Measurements from ENCODE around the gene MT2A.
"Not testable (repeated sequence)": the region's sequence is repeated elsewhere in the genome, so short reads cannot be mapped to it uniquely, and the experiment has no call there.

Gene MT2A

DNA sequence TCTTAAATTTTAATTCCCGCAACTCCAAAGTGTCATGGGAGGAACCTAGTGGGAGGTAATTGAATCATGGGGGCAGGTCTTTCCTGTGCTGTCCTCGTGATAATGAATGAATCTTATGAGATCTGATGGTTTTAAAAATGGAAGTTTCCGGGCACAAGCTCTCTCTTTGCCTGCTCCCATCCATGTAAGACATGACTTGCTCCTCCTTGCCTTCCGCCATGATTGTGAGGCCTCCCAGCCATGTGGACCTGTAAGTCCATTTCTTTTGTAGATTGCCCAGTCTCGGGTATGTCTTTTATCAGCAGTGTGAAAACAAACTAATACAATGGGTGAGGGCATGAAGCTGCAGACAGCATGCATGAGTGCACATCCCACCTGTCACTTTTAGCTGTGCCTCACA lies 14.8 kb downstream of the MT2A start:
- DNase-seq = not testable (repeated sequence)

DNA sequence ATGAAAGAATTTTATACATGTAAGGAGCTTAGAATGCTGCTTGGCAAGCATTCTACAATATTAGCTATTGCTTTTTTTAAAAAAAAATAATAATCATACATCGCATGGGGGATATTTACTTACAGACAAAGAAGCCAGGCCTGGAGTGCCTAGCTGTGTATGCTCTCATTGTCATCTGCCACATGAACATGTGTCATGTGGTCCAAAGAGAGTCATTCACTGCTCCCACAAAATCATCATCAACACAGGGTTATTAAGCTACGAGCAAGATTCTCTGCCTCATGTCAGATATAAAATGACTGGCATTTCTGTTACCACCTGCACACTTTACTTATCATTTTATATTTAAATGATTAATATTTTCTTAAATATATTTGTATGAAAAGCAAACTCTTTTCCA lies 15.3 kb downstream of the MT2A start:
- no peak for DNase-seq

DNA sequence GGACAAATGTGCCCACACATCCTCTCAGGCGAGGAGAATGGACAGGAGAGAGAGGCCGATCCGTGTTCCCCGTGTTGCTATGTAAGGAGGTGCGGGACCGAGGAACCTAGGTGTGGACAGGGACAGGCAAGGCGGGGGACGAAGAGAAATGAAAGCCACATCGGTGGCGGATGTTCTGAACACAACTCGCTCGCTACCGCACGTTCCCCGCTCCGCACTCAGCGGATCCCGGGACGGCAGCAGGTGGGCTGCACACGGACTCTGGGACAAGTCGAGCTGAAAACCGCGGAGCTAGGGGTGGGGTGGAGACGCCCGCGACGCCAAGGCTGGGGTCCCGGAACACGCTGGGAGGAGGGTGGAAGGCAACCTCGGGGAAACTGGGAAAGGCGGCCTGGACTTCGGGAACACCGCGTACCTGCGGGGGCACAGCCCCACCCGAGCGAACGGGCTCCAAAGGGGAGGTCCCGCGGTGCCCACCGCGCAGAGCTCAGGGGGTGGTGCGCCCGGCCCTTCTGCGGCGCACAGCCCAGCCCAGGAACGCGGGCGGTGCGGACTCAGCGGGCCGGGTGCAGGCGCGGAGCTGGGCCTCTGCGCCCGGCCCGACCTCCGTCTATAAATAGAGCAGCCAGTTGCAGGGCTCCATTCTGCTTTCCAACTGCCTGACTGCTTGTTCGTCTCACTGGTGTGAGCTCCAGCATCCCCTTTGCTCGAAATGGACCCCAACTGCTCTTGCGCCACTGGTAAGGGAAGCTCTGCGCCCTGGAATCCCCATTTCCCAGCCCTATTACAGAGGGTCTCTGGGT lies 17.0 kb downstream of the MT2A start, which contains the start of gene MT1E:
TSS of gene MT1E (plus strand) at position 642 of the 803 bp plus-strand sequence. CDS start at position 713, 71 bp downstream.
- DNase-seq = no peak

DNA sequence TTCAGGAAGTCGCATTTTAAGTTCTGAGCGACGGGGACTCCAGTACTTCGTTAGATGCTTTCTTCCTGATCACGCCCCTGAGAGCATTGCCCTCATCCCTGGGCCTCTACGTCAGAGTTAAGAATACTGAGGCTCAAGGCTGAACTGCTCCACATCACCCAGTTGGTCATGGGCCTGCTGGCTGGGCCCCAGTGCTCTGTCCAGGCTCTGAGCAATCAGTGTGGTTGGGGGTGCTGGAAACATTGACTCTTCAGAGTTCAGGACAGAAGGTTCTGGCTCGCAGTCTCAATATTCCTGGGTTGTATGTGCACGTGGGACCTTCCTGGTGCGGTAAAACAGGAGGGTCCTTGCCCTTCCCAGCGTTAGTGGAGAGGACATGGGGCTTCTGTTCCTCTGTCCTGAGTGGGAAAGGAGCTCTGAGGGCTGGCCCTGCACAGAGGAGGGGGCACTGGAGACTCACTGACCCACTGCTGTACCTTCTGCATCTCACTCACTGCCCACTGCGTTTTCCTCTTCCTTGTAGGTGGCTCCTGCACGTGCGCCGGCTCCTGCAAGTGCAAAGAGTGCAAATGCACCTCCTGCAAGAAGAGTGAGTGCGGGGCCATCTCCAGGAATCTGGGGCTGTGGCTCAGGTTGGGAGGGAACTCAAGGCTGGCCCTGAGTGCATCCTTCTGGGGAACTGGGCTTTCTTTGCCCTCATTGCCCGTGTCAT lies 17.7 kb downstream of the MT2A start:
- DNase-seq = no peak

DNA sequence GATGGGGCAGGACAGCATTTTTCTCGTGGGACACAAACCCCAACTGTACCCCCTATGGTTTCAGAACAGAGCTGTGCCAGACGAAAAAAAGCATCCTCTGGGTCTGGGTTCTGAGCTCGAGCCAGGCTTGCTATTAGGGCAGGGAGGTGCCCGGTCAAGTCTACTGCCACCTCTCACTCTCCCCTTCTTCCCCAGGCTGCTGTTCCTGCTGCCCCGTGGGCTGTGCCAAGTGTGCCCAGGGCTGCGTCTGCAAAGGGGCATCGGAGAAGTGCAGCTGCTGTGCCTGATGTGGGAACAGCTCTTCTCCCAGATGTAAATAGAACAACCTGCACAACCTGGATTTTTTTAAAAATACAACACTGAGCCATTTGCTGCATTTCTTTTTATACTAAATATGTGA lies 18.3 kb downstream of the MT2A start:
- DNase-seq = no peak

DNA sequence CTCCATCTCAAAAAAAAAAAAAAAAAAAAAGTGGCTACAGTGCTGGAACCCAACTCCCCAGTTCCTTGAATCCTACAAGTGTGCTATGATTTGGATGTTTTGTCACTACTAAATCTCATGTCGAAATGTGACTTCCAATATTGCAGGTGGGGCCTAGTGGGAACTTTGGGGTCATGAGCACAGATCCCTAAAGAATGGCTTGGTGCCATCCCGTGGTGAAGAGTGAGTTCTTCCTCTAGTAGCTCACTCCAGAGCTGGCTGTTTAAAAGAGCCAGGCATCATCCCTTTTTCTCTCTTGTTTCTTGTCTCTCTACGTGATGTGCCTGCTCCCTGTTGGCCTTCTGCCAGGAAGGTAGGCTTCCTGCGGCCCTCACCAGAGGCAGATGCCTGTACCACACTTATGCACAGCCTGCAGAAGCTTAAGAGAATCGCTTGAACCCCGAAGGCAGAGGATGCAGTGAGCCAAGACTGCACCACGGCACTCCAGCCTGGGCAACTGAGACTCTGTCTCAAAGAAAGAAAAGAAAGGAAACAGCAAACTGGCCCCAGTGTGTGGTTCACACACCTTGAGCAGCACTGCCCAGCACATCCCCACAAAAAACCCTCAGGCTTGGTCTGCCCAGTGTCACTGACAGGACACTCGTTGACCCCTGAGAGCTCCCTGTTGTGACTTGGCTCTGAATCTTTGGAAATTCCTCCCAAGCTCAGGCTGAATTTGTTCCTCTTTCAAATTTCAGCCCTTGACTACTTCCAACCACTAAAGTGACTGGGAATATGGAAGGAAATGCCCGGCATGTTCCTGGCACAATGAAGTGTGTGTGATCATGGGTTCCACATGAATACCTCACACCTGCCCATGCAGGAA lies 20.3 kb downstream of the MT2A start:
- DNase-seq = no peak

DNA sequence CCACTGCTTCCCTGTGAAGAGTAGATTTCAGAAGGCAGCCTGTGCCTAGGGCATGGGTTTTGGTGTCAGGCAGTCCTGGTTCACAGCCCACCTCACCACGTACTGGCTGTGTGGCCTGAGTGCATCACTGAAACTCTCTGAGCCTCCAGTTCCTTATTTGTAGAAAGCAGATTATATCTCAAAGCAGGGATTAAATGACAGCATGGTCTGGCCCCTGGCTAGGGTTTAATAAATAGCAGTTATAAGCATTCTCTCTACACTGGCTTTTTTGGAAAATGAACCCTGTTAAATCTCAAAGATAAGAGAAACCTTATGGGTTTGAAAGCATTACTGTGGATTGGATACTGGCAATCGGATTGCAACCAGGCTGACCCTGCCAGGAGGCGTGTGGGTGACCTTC lies 21.1 kb downstream of the MT2A start:
- no peak for DNase-seq

DNA sequence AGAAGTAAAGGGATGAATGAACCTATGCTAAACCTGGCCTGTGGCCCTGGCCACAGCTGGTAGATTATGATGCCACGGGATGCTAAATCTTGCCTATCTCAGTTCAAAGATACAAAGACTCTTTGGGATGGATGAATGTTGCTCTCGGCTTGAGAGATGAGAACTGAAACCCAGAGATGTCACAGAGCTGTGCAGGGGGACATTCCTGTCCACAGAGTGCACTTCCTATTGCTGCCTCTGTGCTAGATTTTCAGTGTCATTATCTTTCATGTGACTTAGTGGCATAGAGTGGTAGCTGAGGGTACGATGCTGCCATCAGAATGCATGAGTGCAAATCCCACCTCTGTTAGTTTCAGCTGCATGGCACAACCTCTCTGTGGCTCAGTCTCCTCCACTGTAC lies 21.8 kb downstream of the MT2A start:
- DNase-seq = no peak

DNA sequence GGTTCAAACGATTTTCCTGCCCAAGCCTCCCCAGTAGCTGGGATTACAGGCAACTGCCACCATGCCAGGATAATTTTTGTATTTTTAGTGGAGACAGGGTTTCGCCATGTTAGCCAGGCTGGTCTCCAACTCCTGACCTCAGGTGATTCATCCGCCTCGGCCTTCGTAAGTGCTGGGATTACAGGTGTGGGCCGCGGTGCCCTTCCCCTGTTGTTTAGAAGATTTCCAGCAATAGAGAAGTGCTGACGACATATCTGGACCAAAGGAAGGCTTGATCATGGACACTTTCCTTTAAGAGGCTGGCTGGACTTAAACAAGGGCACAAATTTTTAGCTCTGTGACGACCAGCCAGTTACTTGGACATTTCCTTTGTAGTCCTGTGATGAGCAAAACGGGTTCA lies 22.8 kb downstream of the MT2A start:
- no peak for DNase-seq

DNA sequence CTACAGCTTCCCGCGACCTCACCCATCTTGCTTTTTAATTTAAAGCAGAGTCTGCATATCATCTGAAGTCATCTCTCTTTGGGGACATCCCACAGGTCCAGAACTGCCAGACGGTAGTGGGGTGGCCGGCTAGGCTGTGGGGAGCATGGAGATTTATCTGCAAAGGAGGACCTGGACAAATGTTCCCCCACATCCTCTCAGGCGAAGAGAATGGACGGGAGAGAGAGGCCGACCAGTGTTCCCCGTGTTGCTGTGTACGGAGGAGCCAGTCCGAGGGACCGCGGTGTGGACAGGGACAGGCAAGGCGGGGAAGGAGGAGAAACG lies 23.4 kb downstream of the MT2A start:
- DNase-seq = no peak

DNA sequence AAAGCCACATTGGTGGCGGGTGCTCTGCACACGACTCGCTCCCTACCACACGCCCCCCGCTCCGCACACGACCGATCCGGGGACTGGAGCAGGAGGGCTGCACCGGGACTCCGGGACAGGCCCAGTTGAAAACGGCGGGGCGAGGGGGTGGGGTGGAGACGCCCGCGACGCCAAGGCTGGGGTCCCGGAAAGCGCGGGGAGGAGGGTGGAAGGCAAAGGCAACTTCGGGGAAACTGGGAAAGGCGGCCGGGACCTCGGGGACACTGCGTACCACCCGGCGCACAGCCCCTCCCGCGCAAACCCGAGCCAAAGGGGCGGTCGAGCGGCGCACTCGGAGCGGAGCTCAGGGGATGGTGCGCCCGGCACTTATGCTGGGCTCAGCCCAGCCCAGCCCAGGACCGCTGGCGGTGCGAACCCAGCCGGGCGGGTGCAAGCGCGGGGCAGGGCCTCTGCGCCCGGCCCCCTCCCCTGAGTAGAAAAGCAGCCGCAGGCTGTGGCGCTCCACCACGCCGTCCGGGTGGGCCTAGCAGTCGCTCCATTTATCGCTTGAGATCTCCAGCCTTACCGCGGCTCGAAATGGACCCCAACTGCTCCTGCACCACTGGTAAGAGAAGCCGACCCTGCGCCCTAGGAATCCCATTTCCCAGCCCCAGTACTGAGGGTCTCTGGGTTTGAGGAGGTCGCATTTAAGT lies 23.9 kb downstream of the MT2A start, which contains the start of gene MT1M:
TSS of gene MT1M (plus strand) at position 504 of the 692 bp plus-strand sequence. CDS start at position 577, 73 bp downstream.
- no peak for DNase-seq

DNA sequence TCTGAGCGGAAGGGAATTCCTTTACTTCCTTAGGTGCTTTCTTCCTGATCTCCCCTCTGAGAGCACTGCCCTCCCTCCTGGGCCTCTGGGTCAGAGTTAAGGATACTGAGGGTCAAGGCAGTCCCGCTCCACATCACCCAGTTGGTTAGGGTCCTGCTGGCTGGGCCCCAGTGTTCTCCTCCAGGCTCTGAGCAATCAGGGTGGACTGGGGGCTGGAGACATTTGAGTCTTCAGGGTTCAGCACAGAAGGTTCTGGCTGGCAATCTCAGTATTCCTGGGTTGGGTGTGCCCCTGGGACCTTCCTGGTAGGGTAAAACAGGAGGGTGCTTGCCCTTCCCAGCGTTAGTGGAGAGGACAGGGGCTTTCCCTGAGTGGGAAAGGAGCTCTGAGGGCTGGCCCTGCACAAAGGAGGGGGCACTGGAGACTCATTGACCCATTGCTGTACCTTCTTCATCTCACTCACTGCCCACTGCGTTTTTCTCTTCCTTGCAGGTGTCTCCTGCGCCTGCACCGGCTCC lies 24.5 kb downstream of the MT2A start:
- no peak for DNase-seq

DNA sequence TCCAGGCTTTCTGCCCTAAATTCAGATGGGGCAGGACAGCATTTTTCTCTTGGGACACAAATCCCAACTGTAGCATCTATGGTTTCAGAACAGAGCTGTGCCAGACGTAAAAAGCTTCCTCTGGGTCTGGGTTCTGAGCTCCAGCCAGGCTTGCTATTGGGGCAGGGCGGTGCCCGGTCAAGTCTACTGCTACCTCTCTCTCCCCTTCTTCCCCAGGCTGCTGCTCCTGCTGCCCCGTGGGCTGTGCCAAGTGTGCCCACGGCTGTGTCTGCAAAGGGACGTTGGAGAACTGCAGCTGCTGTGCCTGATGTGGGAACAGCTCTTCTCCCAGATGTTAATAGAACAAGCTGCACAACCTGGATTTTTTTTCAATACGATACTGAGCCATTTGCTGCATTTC lies 25.2 kb downstream of the MT2A start:
- no peak for DNase-seq

DNA sequence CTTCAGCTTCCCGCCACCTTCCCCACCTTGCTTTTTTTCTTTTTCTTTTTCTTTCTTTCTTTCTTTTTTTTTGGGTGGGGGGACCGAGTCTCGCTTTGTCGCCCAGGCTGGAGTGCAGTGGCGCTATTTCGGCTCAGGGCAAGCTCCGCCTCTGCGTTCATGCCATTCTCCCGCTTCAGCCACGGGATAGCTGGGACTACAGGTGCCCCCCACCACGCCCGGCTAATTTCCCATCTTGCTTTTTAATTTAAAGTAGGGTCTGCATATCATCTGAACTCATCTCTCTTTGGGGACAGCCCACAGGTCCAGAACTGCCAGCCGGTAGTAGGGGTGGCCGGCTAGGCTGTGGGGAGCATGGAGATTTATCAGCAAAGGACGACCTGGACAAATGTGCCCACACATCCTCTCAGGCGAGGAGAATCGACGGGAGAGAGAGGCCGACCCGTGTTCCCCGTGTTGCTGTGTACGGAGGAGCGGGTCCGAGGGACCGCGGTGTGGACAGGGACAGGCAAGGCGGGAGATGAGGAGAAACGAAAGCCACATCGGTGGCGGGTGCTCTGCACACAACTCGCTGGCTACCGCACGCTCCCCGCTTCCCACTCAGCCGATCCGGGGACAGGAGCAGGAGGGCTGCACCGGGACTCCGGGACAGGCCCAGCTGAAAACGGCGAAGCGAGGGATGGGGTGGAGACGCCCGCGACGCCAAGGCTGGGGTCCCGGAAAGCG lies 26.5 kb downstream of the MT2A start:
- DNase-seq = no peak

DNA sequence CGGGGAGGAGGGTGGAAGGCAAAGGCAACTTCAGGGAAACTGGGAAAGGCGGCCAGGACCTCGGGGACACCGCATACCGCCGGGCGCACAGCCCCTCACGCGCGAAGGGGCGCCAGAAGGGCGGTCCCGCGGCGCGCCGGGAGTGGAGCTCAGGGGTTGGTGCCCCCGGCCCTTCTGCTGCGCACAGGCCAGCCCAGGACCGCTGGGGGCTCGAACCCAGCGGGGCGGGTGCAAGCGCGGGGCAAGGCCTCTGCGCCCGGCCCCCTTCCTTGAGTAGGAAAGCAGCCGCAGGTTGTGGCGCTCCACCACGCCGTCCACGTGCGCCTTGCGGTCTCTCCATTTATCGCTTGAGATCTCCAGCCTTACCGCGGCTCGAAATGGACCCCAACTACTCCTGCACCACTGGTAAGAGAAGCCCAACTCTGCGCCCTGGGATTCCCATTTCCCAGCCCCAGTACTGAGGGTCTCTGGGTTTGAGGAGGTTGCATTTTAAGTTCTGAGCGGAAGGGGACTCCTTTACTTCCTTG lies 27.1 kb downstream of the MT2A start:
- DNase-seq = no peak

DNA sequence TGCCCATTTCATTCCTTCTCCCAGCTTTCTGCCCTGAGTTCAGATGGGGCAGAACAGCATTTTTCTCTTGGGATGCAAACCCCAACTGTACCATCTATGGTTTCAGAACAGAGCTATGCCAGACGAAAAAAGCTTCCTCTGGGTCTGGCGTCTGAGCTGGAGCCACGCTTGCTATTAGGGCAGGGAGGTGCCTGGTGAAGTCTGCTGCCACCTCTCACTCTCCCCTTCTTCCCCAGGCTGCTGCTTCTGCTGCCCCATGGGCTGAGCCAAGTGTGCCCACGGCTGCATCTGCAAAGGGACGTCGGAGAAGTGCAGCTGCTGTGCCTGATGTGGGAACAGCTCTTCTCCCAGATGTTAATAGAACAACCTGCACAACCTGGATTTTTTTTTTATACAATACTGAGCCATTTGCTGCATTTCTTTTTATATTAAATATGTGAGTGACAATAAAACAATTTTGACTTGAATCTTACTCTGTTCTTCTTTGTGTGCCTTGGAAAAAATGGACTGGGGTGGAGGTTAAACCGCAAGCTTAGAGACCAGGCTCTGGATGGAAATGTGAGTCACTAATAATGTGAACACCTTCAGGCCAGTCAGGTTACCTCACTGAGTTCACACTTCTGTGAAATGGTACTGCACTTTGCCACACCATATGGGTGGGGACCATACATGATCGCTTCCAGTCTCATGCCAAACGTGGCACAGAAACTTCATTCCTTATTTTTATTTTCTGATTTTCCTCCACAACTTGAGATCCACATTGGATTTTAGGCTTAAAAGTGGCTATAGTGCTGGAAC lies 28.4 kb downstream of the MT2A start:
- DNase-seq = no peak

DNA sequence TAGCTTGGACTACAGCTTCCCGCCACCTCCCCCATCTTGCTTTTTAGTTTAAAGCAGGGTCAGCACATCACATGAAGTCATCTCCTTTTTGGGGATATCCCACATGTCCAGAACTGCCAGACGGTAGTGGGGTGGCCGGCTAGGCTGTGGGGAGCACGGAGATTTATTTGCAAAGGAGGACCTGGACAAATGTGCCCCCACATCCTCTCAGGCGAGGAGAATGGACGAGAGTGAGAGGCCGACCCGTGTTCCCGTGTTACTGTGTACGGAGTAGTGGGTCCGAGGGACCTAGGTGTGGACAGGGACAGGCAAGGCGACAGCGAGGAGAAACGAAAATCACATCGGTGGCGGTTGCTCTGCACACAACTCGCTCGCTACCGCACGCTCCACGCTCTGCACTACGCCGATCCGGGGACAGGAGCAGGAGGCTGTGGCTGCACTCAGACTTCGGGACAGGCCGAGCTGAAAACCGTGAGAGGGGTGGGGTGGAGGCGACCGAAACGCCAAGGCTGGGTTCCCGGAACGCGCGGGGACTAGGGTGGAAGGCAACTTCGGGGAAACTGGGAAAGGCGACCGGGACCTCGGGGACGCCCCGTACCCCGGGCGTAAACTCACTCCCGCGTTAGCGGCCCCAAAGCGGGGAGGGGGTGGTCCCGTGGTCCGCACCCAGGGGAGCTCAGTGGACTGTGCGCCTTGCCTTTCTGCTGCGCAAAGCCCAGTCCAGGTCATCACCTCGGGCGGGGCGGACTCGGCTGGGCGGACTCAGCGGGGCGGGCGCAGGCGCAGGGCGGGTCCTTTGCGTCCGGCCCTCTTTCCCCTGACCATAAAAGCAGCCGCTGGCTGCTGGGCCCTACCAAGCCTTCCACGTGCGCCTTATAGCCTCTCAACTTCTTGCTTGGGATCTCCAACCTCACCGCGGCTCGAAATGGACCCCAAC lies 29.7 kb downstream of the MT2A start, which contains the start of gene MT1A:
TSS of gene MT1A (plus strand) at position 853 of the 937 bp plus-strand sequence. CDS start at position 926, 73 bp downstream.
- no peak for DNase-seq

DNA sequence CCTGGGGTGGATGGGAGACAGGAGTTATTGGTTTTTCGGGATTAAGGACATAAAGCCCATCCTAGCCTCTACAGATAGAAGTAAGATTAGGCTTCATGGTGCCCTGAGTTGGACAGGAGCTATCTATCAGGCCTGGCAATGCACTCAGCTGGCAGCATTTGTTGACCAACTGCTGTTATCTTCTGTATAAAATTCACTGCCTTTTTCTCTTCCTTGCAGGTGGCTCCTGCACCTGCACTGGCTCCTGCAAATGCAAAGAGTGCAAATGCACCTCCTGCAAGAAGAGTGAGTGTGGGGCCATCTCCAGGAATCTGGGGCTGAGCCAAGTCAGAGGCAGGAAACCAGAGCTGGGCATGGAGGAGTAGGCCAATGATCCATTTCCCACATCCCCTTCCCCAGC lies 30.7 kb downstream of the MT2A start:
- DNase-seq = no peak

DNA sequence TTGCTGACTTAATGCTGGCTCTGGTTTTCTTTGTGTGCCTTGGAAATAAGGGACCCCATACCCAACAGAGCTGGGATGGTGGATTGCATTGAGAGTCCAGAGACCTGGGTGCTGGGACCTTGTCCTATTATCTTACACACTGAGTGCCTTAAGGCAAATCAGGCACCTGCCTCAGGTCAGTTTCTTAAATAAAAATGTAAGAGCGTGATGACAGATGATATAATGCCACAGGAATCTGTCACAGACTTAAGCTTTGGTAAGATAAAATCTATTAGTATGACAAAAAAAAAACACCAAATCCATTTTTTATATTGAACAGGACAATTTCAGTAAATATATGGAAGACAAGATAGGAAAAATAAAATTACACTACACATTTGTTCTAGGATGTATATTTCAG lies 31.7 kb downstream of the MT2A start:
- no peak for DNase-seq
